ENCODE measurements around the gene ZNF451. TPM values are rescaled to one million over a fixed set of nuclear protein-coding genes. Genes with fewer than 3 reads are reported as not detected.

Gene ZNF451
- polyA plus RNA-seq, 1 donor from 2014 or later: 60.2 TPM

DNA sequence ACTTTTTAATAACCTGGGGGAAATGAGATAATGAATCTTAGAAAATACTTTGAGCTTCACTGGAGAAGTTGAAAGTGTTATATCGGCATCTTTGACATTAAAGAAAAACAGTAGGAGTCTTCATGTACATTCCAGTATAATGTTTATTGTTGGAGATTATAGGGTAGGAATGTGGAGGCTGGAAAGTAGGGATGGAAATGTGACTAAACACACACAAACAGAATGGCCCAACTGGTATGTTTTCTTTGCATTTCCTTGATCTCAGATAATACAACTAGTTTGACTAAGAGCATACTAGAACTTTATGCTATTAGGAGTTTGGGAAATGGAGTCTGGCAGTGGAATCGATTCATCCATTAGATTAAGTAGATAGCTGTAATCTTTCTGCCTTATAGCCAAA, 72.0 kb downstream of the ZNF451 start:
- H3K9me2 ChIP-seq (ENCODE audit: insufficient read depth, low read length): no peaks in the 10 kb centered on the region

DNA sequence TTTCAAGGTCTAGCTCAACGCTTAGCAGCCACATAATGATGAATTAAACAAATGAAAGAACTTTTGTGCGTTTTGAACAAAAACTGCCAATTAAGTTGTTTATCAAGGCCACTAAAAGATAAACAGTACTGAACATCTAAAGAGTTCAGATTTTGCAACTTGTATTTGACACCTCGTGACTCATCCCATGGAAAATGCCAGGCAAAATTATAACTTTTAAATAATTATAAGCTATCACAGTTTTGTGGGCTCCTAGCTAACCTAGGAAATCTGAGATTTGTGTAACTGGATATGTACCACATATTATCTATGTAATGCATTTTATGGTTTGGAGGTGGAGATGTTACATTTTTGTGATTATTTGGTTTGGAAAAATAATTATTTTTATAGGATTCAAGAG, 72.5 kb downstream of the ZNF451 start:
- H3K9me2 ChIP-seq (ENCODE audit: insufficient read depth, low read length): no peaks in the 10 kb centered on the region
- H3K27ac ChIP-seq (ENCODE audit: low read length): no peak overlapping the region
- H3K36me3 ChIP-seq (ENCODE audit: insufficient read depth, low read length): peaks cover 11% of the 10 kb centered on the region
- no peak overlapping the region for H3K4me2 ChIP-seq (ENCODE audit: low read length)
- TF ChIP-seq MXI1 (conservative IDR thresholded peaks at IDR 0.05; ENCODE audit: poor library complexity, severe bottlenecking) (no peak), RAD21 (conservative IDR thresholded peaks at IDR 0.05) (no peak), EZH2 (IDR thresholded peaks at IDR 0.05; ENCODE audit: borderline replicate concordance, insufficient read depth, low read length, poor library complexity, severe bottlenecking) (no peak), EP300 (conservative IDR thresholded peaks at IDR 0.05; ENCODE audit: poor library complexity, severe bottlenecking) (no peak), TAF1 (IDR thresholded peaks at IDR 0.05; ENCODE audit: low read depth) (no peak), SMC3 (conservative IDR thresholded peaks at IDR 0.05; ENCODE audit: poor library complexity) (no peak), POLR2AphosphoS5 (IDR thresholded peaks at IDR 0.05) (no peak)
- TF ChIP-seq, protein P1, sequence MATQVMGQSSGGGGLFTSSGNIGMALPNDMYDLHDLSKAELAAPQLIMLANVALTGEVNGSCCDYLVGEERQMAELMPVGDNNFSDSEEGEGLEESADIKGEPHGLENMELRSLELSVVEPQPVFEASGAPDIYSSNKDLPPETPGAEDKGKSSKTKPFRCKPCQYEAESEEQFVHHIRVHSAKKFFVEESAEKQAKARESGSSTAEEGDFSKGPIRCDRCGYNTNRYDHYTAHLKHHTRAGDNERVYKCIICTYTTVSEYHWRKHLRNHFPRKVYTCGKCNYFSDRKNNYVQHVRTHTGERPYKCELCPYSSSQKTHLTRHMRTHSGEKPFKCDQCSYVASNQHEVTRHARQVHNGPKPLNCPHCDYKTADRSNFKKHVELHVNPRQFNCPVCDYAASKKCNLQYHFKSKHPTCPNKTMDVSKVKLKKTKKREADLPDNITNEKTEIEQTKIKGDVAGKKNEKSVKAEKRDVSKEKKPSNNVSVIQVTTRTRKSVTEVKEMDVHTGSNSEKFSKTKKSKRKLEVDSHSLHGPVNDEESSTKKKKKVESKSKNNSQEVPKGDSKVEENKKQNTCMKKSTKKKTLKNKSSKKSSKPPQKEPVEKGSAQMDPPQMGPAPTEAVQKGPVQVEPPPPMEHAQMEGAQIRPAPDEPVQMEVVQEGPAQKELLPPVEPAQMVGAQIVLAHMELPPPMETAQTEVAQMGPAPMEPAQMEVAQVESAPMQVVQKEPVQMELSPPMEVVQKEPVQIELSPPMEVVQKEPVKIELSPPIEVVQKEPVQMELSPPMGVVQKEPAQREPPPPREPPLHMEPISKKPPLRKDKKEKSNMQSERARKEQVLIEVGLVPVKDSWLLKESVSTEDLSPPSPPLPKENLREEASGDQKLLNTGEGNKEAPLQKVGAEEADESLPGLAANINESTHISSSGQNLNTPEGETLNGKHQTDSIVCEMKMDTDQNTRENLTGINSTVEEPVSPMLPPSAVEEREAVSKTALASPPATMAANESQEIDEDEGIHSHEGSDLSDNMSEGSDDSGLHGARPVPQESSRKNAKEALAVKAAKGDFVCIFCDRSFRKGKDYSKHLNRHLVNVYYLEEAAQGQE (IDR thresholded peaks at IDR 0.05; ENCODE audit: borderline replicate concordance): no peak
- TF ChIP-seq, protein P2, sequence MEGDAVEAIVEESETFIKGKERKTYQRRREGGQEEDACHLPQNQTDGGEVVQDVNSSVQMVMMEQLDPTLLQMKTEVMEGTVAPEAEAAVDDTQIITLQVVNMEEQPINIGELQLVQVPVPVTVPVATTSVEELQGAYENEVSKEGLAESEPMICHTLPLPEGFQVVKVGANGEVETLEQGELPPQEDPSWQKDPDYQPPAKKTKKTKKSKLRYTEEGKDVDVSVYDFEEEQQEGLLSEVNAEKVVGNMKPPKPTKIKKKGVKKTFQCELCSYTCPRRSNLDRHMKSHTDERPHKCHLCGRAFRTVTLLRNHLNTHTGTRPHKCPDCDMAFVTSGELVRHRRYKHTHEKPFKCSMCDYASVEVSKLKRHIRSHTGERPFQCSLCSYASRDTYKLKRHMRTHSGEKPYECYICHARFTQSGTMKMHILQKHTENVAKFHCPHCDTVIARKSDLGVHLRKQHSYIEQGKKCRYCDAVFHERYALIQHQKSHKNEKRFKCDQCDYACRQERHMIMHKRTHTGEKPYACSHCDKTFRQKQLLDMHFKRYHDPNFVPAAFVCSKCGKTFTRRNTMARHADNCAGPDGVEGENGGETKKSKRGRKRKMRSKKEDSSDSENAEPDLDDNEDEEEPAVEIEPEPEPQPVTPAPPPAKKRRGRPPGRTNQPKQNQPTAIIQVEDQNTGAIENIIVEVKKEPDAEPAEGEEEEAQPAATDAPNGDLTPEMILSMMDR (IDR thresholded peaks at IDR 0.05; ENCODE audit: poor library complexity, severe bottlenecking): no peak
- no peaks in the 10 kb centered on the region for H3K79me2 ChIP-seq (replicated peaks; ENCODE audit: insufficient read depth, low read length)
- H3K9me3 ChIP-seq (ENCODE audit: low read length): no peaks in the 10 kb centered on the region
- no peak overlapping the region for H3K9ac ChIP-seq (ENCODE audit: low read length)
- H2AFZ ChIP-seq (ENCODE audit: low read depth, low read length): no peak overlapping the region
- H3K4me3 ChIP-seq (ENCODE audit: low read length): no peak overlapping the region
- H3F3A ChIP-seq (ENCODE audit: insufficient read depth, low read length, poor library complexity, severe bottlenecking): no peaks in the 10 kb centered on the region
- no peaks in the 10 kb centered on the region for H3K27me3 ChIP-seq (ENCODE audit: insufficient read depth, low read depth, low read length)
- no peaks in the 10 kb centered on the region for H4K20me1 ChIP-seq (ENCODE audit: insufficient read depth)

More for the DNA sequence above, 72.0 kb downstream of the ZNF451 start:
- H3K4me3 ChIP-seq (ENCODE audit: low read length): no peak overlapping the region
- no peak overlapping the region for H3K4me2 ChIP-seq (ENCODE audit: low read length)
- peaks cover 11% of the 10 kb centered on the region for H3K36me3 ChIP-seq (ENCODE audit: insufficient read depth, low read length)
- no peak for TF ChIP-seq SMC3 (conservative IDR thresholded peaks at IDR 0.05; ENCODE audit: poor library complexity)
- TF ChIP-seq RAD21 (conservative IDR thresholded peaks at IDR 0.05): no peak
- TF ChIP-seq TAF1 (IDR thresholded peaks at IDR 0.05; ENCODE audit: low read depth): no peak
- TF ChIP-seq EP300 (conservative IDR thresholded peaks at IDR 0.05; ENCODE audit: poor library complexity, severe bottlenecking): no peak
- no peak for TF ChIP-seq POLR2AphosphoS5 (IDR thresholded peaks at IDR 0.05)
- TF ChIP-seq, protein P1 (IDR thresholded peaks at IDR 0.05; ENCODE audit: borderline replicate concordance): no peak
- no peak for TF ChIP-seq MXI1 (conservative IDR thresholded peaks at IDR 0.05; ENCODE audit: poor library complexity, severe bottlenecking)
- TF ChIP-seq, protein P2 (IDR thresholded peaks at IDR 0.05; ENCODE audit: poor library complexity, severe bottlenecking): no peak
- TF ChIP-seq EZH2 (IDR thresholded peaks at IDR 0.05; ENCODE audit: borderline replicate concordance, insufficient read depth, low read length, poor library complexity, severe bottlenecking): no peak
- H3K9ac ChIP-seq (ENCODE audit: low read length): no peak overlapping the region
- no peaks in the 10 kb centered on the region for H3K9me3 ChIP-seq (ENCODE audit: low read length)
- H3F3A ChIP-seq (ENCODE audit: insufficient read depth, low read length, poor library complexity, severe bottlenecking): no peaks in the 10 kb centered on the region
- H3K27me3 ChIP-seq (ENCODE audit: insufficient read depth, low read depth, low read length): no peaks in the 10 kb centered on the region
- H3K27ac ChIP-seq (ENCODE audit: low read length): no peak overlapping the region
- no peak overlapping the region for H2AFZ ChIP-seq (ENCODE audit: low read depth, low read length)
- H3K79me2 ChIP-seq (replicated peaks; ENCODE audit: insufficient read depth, low read length): no peaks in the 10 kb centered on the region
- no peaks in the 10 kb centered on the region for H4K20me1 ChIP-seq (ENCODE audit: insufficient read depth)

Measured in neural cell (in vitro differentiated cells).